GM20431 (cell line): Measurements from ENCODE around the gene TRAPPC2L.
"Not testable (repeated sequence)": the region's sequence is repeated elsewhere in the genome, so short reads cannot be mapped to it uniquely, and the experiment has no call there.

Experiments
- in situ Hi-C: fragments of 300-500 bp; cut with MseI, MboI; formaldehyde crosslinking; loops from one replicate; pipeline ENCODE4 v1.15.0; 2020; ENCODE audit warnings: low sequenced_read_pairs; ENCODE audit not compliant: unreplicated experiment

Gene TRAPPC2L

GRCh38 chr16:88885693-88886280 lies 28.9 kb downstream of the TRAPPC2L start:
- in situ Hi-C loops = no loop called here

- in situ Hi-C loops = no loop called here
Measured at GRCh38 chr16:88886420-88886844, 29.5 kb downstream of the TRAPPC2L start.

GRCh38 chr16:88886845-88887521 lies 30.1 kb downstream of the TRAPPC2L start:
- in situ Hi-C loops = no loop called here

GRCh38 chr16:88888057-88888456 lies 31.1 kb downstream of the TRAPPC2L start:
- in situ Hi-C loops = no loop called here

- in situ Hi-C loops = no loop called here
Measured at GRCh38 chr16:88888461-88889387, 31.8 kb downstream of the TRAPPC2L start.

GRCh38 chr16:88889702-88890352 lies 32.9 kb downstream of the TRAPPC2L start:
- in situ Hi-C loops = not testable (repeated sequence)

- in situ Hi-C loops = no loop called here
Measured at GRCh38 chr16:88891083-88891482, 34.2 kb downstream of the TRAPPC2L start.

- in situ Hi-C loops = no loop called here
Measured at GRCh38 chr16:88892065-88892464, 35.1 kb downstream of the TRAPPC2L start.

GRCh38 chr16:88893127-88893968 lies 36.4 kb downstream of the TRAPPC2L start:
- in situ Hi-C loops = no loop called here

- in situ Hi-C loops = not testable (repeated sequence)
Measured at GRCh38 chr16:88894266-88894665, 37.3 kb downstream of the TRAPPC2L start.

GRCh38 chr16:88894681-88895300 lies 37.9 kb downstream of the TRAPPC2L start:
- in situ Hi-C loops = no loop called here

GRCh38 chr16:88895335-88895734 lies 38.4 kb downstream of the TRAPPC2L start:
- in situ Hi-C loops = no loop called here

- in situ Hi-C loops = no loop called here
Measured at GRCh38 chr16:88896238-88897070, 39.5 kb downstream of the TRAPPC2L start.

GRCh38 chr16:88897696-88898425 lies 40.9 kb downstream of the TRAPPC2L start:
- in situ Hi-C loops = no loop called here

- in situ Hi-C loops = no loop called here
Measured at GRCh38 chr16:88899901-88900661, 43.2 kb downstream of the TRAPPC2L start.

GRCh38 chr16:88900662-88901052 lies 43.7 kb downstream of the TRAPPC2L start:
- in situ Hi-C loops = no loop called here
